H1 (cell line): ENCODE data around the gene ETFBKMT. TPM values are rescaled to one million over a fixed set of nuclear protein-coding genes. Genes with fewer than 3 reads are reported as not detected.

Experiments
- CTCF ChIA-PET: fragments of 300-600 bp; sonication (Branson Sonifier 250); formaldehyde crosslinking; loops from one replicate; lab custom pipeline; 2021; ENCODE audit not compliant: partially characterized antibody; lab: Charles Lee
- POLR2A ChIA-PET: fragments of 300-600 bp; sonication (Branson Sonifier 250); formaldehyde crosslinking; loops from one replicate; lab custom pipeline; 2021; ENCODE audit warnings: inconsistent platforms; ENCODE audit not compliant: partially characterized antibody; lab: Charles Lee
- DNase-seq, 2 experiments: peaks; one replicate each; pipeline versions ENCODE4 v3.0.0 to v3.0.0-alpha.2; 2010 to 2022; ENCODE audit warnings: low spot score in 2 of 2, low read depth in 1 of 2, mixed read lengths in 1 of 2
- FAIRE-seq: peaks from 2 replicates; lab custom pipeline; 2011; peaks lifted over from hg19 to GRCh38; lab: Jason Lieb, UNC
- H2AFZ ChIP-seq: 2 replicates; pipeline ENCODE4 v1.8.1; 2012; ENCODE audit warnings: low read length, inconsistent platforms
- H2AK5ac ChIP-seq: 2 replicates; pipeline ENCODE4 v1.6.1; 2013; ENCODE audit warnings: low read depth, low read length
- H2BK120ac ChIP-seq: replicated peaks from 2 replicates; pipeline ENCODE3; 2013; ENCODE audit warnings: low read depth, low read length, inconsistent platforms
- H2BK12ac ChIP-seq: 2 replicates; pipeline ENCODE4 v1.6.1; 2013; ENCODE audit warnings: low read depth, low read length
- H2BK15ac ChIP-seq: 2 replicates; pipeline ENCODE4 v1.6.1; 2013; ENCODE audit warnings: low read length
- H2BK20ac ChIP-seq: 2 replicates; pipeline ENCODE4 v1.6.1; 2013; ENCODE audit warnings: low read length
- H2BK5ac ChIP-seq: 2 replicates; pipeline ENCODE4 v1.6.1; 2013; ENCODE audit warnings: low read depth, low read length
- H3K14ac ChIP-seq: 2 replicates; pipeline ENCODE4 v1.6.1; 2013; ENCODE audit warnings: inconsistent platforms; ENCODE audit not compliant: insufficient read length
- H3K18ac ChIP-seq: 2 replicates; pipeline ENCODE4 v1.6.1; 2013; ENCODE audit warnings: low read length; ENCODE audit errors: extremely low read depth
- H3K23ac ChIP-seq: 2 replicates; pipeline ENCODE4 v1.6.1; 2013; ENCODE audit warnings: inconsistent platforms; ENCODE audit not compliant: insufficient read length
- H3K23me2 ChIP-seq: 2 replicates; pipeline ENCODE4 v1.6.1; 2013; ENCODE audit warnings: low read depth, low read length
- H3K27ac ChIP-seq: 2 replicates; pipeline ENCODE4 v1.6.1; 2011; ENCODE audit warnings: low read depth, low read length, inconsistent platforms
- H3K27me3 ChIP-seq, 4 experiments: replicated peaks in 1 of 4; 1 replicate in 1 of 4; 2 replicates in 3 of 4; pipeline versions ENCODE4 v1.6.1 to v1.8.1; 2011 to 2013; ENCODE audit warnings: low read length in 3 of 4, mild to moderate bottlenecking in 3 of 4, inconsistent platforms in 2 of 4, mixed read lengths in 2 of 4, moderate library complexity in 1 of 4; ENCODE audit not compliant: control insufficient read depth in 3 of 4, insufficient read depth in 3 of 4; ENCODE audit errors: extremely low read depth in 1 of 4
- H3K36me3 ChIP-seq, 4 experiments: 2 replicates each; pipeline versions ENCODE4 v1.6.1 to v1.8.1; 2011 to 2013; ENCODE audit warnings: mild to moderate bottlenecking in 4 of 4, low read length in 3 of 4, moderate library complexity in 2 of 4, control low read depth in 1 of 4, inconsistent platforms in 1 of 4; ENCODE audit not compliant: insufficient read depth in 4 of 4, control insufficient read depth in 2 of 4
- H3K4ac ChIP-seq: replicated peaks from 2 replicates; pipeline ENCODE3; 2013; ENCODE audit warnings: low read length, low read depth, mixed read lengths, inconsistent platforms; ENCODE audit not compliant: insufficient read length
- H3K4me1 ChIP-seq, 4 experiments: replicated peaks in 1 of 4; 1 replicate in 1 of 4; 2 replicates in 3 of 4; pipeline versions ENCODE4 v1.6.1 to v1.8.1; 2011 to 2013; ENCODE audit warnings: low read length in 3 of 4, inconsistent platforms in 2 of 4, mixed read lengths in 1 of 4; ENCODE audit not compliant: insufficient read depth in 4 of 4, control insufficient read depth in 3 of 4
- H3K4me2 ChIP-seq, 2 experiments: 2 replicates each; pipeline versions ENCODE4 v1.6.1 to v1.8.1; 2011 to 2013; ENCODE audit warnings: low read depth in 2 of 2, low read length in 2 of 2, control low read depth in 1 of 2, inconsistent platforms in 1 of 2, mild to moderate bottlenecking in 1 of 2; ENCODE audit not compliant: insufficient read depth in 1 of 2
- H3K4me3 ChIP-seq, 4 experiments: fragments of 200-600, 300-600 bp in 1 of 4; sonication (generic), shearing (Covaris generic), sonication (Bioruptor Twin) in 1 of 4; 2 replicates each; pipeline versions ENCODE4 v1.5.1 to v1.8.1; 2011 to 2016; ENCODE audit warnings: low read length in 4 of 4, low read depth in 3 of 4, control low read depth in 2 of 4, inconsistent platforms in 2 of 4, mild to moderate bottlenecking in 2 of 4, mixed read lengths in 1 of 4, moderate library complexity in 1 of 4; ENCODE audit not compliant: insufficient read depth in 2 of 4; ENCODE audit errors: extremely low read depth in 1 of 4
- H3K56ac ChIP-seq: replicated peaks from 2 replicates; pipeline ENCODE3; 2013; ENCODE audit warnings: low read depth, mild to moderate bottlenecking, mixed read lengths, low read length, inconsistent platforms; ENCODE audit not compliant: insufficient read length
- H3K79me1 ChIP-seq: 2 replicates; pipeline ENCODE4 v1.6.1; 2013; ENCODE audit warnings: low read depth, low read length, control low read depth
- H3K79me2 ChIP-seq, 2 experiments: 2 replicates each; pipeline versions ENCODE4 v1.6.1 to v1.8.1; 2012 to 2013; ENCODE audit warnings: low read length in 2 of 2, mild to moderate bottlenecking in 2 of 2, inconsistent platforms in 1 of 2; ENCODE audit not compliant: insufficient read depth in 2 of 2, control insufficient read depth in 1 of 2
- H3K9ac ChIP-seq, 4 experiments: replicated peaks in 1 of 4; 1 replicate in 1 of 4; 2 replicates in 3 of 4; pipeline versions ENCODE4 v1.6.1 to v1.8.1; 2011 to 2013; ENCODE audit warnings: low read depth in 3 of 4, low read length in 3 of 4, control low read depth in 2 of 4, mild to moderate bottlenecking in 2 of 4, moderate library complexity in 2 of 4, inconsistent platforms in 1 of 4; ENCODE audit errors: extremely low read depth in 1 of 4
- H3K9me3 ChIP-seq, 2 experiments: 2 replicates each; pipeline versions ENCODE4 v1.6.1 to v1.8.1; 2012 to 2013; ENCODE audit warnings: mild to moderate bottlenecking in 2 of 2, moderate library complexity in 2 of 2, control low read depth in 1 of 2, inconsistent platforms in 1 of 2, low read depth in 1 of 2, low read length in 1 of 2, mixed read lengths in 1 of 2; ENCODE audit not compliant: insufficient read depth in 2 of 2
- H4K20me1 ChIP-seq, 2 experiments: replicated peaks in 1 of 2; 2 replicates each; pipeline versions ENCODE3 to v1.8.1; 2011 to 2013; ENCODE audit warnings: inconsistent platforms in 2 of 2, low read length in 2 of 2, mild to moderate bottlenecking in 1 of 2; ENCODE audit not compliant: insufficient read depth in 2 of 2, control insufficient read depth in 1 of 2
- H4K5ac ChIP-seq: 2 replicates; pipeline ENCODE4 v1.6.1; 2013; ENCODE audit warnings: low read length, low read depth, mixed read lengths, inconsistent platforms; ENCODE audit not compliant: insufficient read length
- H4K8ac ChIP-seq: 2 replicates; pipeline ENCODE4 v1.8.0; 2013; ENCODE audit warnings: mild to moderate bottlenecking, moderate library complexity, low read length, inconsistent platforms; ENCODE audit not compliant: insufficient read depth; ENCODE audit errors: extremely low read depth
- H4K91ac ChIP-seq: replicated peaks from 2 replicates; pipeline ENCODE3; 2013; ENCODE audit warnings: low read length, mixed read lengths, inconsistent platforms; ENCODE audit not compliant: insufficient read length
- GABPA ChIP-seq: IDR thresholded peaks from 2 replicates; pipeline ENCODE4 v1.6.1; 2011; ENCODE audit warnings: mild to moderate bottlenecking, low read length, moderate library complexity, borderline replicate concordance; ENCODE audit not compliant: insufficient read depth
- HDAC6 ChIP-seq: IDR thresholded peaks from one replicate; pipeline ENCODE4 v1.7.1; 2012; ENCODE audit warnings: low read depth, mild to moderate bottlenecking, inconsistent platforms, low read length, moderate library complexity
- JUND ChIP-seq: IDR thresholded peaks from 2 replicates; pipeline ENCODE4 v1.6.1; 2011; ENCODE audit warnings: mild to moderate bottlenecking, improper control_type of control experiment, low read length
- POU5F1 ChIP-seq: IDR thresholded peaks from 2 replicates; pipeline ENCODE4 v1.6.1; 2011; ENCODE audit warnings: low read depth, mild to moderate bottlenecking, low read length, moderate library complexity
- WGBS, 2 experiments: shearing (Covaris generic) in 1 of 2; methylation state at CpG; one replicate each; pipeline versions ENCODE4 v1.1.6 to v1.1.7; 2013 to 2015; ENCODE audit warnings: low lambda C conversion rate in 2 of 2, mixed read lengths in 2 of 2, inconsistent platforms in 1 of 2, low coverage in 1 of 2, missing lambda C conversion rate in 1 of 2; ENCODE audit not compliant: insufficient replicate concordance in 2 of 2, insufficient coverage in 1 of 2, insufficient read length in 1 of 2; ENCODE audit errors: extremely low coverage in 1 of 2, missing lambda C conversion rate in 1 of 2; 5-methylcytosine and 5-hydroxymethylcytosine counted together
- polyA plus RNA-seq, 7 experiments: library from polyadenylated mRNA; depleted of rRNA in 3 of 7; stranded (reverse) in 5 of 7; unstranded in 2 of 7; fragments of >200 nt in 5 of 7; fragments of 200-250 nt in 2 of 7; gene quantifications; 1 replicate in 5 of 7; 2 replicates in 1 of 7; 4 replicates in 1 of 7; pipeline versions ENCODE4 v1.2.1 to v1.2.3, GENCODE V29; 2011 to 2013; ENCODE audit warnings: missing spikeins in 2 of 7, mixed read lengths in 2 of 7
- total RNA-seq: library from RNA; stranded (reverse); fragmentation: NEBNext Ultra II Directional; extraction: Animal tissue kit (Norgen Biotek cat#: 25700); gene quantifications from 2 replicates; pipeline ENCODE4 v1.2.1, GENCODE V29; 2021

Gene ETFBKMT
- total and polyA plus RNA-seq, 2 of the 8 experiments (the other 6 are each of a cell fraction or from before 2014, with no cell fraction given): 0.59 to 1.7 TPM

GRCh38 chr12:31664038-31664437 is 4.5 kb downstream of the ETFBKMT start:
- H2BK15ac ChIP-seq: no peak overlapping the region
- no peak overlapping the region for H2BK12ac ChIP-seq
- H3K79me2 ChIP-seq: no peaks in the 10 kb centered on the region
- H3K27ac ChIP-seq: no peak overlapping the region
- peaks cover 4% of the 10 kb centered on the region; the same call in 1 of the 2 replicates for H3K23me2 ChIP-seq
- no peak overlapping the region for H2AFZ ChIP-seq
- no peaks in the 10 kb centered on the region for H3K4me1 ChIP-seq
- H3K56ac ChIP-seq: no peak overlapping the region
- H3K9ac ChIP-seq: no peak overlapping the region
- DNase-seq (no peak), FAIRE-seq (no peak)
- no peak overlapping the region for H2BK5ac ChIP-seq
- no peak overlapping the region for H2BK120ac ChIP-seq
- POLR2A ChIA-PET: no interaction called here
- peaks cover 9 to 13% of the 10 kb centered on the region in 2 experiments for H3K9me3 ChIP-seq
- CTCF ChIA-PET: no interaction called here
- no peak overlapping the region for H4K5ac ChIP-seq
- 88% methylated on average over 6 of the region's 6 CpGs; no CpG with 5 or more reads in 1 of the 2 experiments for WGBS, 2 experiments
- H3K4ac ChIP-seq: no peak overlapping the region
- no peak overlapping the region for H4K91ac ChIP-seq
- no peak overlapping the region for H3K23ac ChIP-seq
- no peak for TF ChIP-seq GABPA
- TF ChIP-seq HDAC6: no peak
- TF ChIP-seq POU5F1: no peak
- no peak for TF ChIP-seq JUND
- no peaks in the 10 kb centered on the region for H3K79me1 ChIP-seq
- no peak overlapping the region for H2BK20ac ChIP-seq
- H3K4me3 ChIP-seq: no peak overlapping the region
- no peak overlapping the region for H3K14ac ChIP-seq
- no peak overlapping the region for H4K8ac ChIP-seq
- no peak overlapping the region for H3K18ac ChIP-seq
- H3K27me3 ChIP-seq: no peaks in the 10 kb centered on the region; a peak in 1 of 7 replicates
- H2AK5ac ChIP-seq: no peak overlapping the region
- peaks cover 0 to 2% (median 0%) of the 10 kb centered on the region in 4 experiments; a peak in 2 of 8 replicates for H3K36me3 ChIP-seq
- no peaks in the 10 kb centered on the region for H4K20me1 ChIP-seq
- H3K4me2 ChIP-seq: no peak overlapping the region
